Measurements from ENCODE around the gene KRT6B.
"Not testable (repeated sequence)": the region's sequence is repeated elsewhere in the genome, so short reads cannot be mapped to it uniquely, and the experiment has no call there.

The KRT6B gene

DNA sequence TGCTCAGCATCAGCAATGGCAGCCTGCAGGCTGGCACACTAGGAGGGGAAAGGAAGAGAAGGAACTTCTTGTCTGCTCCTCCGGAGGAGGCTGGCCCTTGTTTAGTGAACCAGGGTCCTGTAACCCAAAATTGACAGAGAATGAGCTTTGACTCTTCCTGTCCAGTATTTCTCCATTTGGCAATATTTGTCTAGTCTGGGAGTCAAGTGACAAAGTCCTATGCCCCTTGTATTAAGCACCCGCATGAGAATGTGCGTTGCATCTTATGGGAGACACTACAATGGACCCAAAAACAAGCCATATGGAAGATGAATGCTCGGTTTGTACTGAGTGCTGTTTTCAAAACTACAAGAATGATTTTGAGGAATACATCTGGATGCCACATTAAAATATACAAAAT, 17.9 kb upstream of the KRT6B start:
- DNase-seq = no peak

DNA sequence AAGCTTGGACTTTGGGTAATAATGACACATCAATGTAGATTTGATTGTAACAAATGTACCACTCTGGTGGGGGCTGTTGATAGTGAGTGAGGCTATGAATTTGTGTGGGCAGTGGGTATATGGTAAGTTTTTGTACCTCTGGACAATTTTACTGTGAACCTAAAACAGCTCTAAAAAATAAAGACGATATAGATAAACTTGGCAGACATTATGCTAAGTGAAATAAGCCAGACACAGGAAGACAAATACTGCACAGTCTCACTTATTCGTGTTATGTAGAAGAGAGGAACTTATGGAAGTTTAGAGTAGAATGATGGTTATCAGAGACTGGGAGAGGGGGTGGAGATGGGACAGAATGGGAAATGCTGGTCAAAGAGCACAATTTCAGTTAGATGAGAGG, 13.0 kb upstream of the KRT6B start:
- DNase-seq = no peak

DNA sequence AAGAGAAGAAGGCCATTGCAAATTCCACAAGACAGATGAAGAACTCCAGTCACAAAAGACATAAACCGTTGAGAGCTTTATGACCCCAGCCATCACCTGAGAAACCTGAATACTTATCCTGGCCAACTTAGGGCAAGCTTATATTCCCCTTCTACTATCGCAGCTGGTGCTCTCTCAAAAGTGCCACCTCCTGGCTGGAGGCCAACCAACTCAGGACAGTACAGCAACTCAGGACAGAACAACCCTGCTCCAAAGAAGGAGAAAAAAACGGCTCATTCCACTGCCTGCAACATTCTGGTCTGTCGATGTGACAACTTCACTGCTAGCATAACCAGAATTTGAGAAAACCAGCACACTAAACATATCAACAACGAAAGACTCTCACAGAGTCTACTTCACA, 9.7 kb upstream of the KRT6B start:
- DNase-seq = no peak

GRCh38 chr12:52458861-52459260, 6.9 kb upstream of the KRT6B start:
- DNase-seq = no peak

DNA sequence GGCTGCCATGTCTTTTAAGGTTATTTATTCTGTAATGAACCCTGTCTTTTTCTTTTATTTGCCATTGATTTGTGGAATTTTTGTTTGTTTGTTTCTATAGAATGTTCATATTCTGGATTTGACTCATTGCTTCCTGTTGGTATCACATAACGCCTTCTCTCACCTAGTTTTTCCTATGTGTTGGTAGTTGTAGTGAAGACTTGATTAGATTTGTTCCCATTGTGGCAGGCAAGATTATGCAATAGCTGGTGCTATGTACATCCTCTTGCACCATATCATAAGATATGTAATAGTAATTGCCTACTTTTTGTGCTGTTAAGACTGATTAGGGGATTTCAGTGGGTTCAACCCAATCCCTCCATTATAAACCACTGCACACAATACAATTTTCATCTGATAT, 3.9 kb upstream of the KRT6B start:
- DNase-seq = no peak

- no peak for DNase-seq
These were observed 2.7 kb upstream of the KRT6B start for GRCh38 chr12:52454411-52455201.

DNA sequence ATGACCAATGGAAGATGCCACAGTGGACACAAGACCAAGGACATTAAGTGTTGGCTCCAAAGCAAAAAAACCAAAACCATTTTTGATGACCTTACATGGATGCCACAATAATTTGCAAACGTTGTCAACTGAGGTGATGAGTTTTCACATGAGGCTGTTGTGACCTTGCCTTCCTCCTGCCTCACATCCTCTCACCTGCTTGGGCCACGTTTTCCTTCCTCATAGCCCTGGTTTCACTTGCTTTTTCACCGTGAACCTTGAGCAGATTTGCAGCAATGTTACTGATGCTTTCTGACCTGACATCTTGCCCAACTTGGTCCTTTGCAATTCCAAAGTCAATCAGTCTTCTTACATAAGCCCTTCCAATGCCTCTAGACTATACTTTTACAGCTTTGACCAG, 3.7 kb downstream of the KRT6B start:
- no peak for DNase-seq

DNA sequence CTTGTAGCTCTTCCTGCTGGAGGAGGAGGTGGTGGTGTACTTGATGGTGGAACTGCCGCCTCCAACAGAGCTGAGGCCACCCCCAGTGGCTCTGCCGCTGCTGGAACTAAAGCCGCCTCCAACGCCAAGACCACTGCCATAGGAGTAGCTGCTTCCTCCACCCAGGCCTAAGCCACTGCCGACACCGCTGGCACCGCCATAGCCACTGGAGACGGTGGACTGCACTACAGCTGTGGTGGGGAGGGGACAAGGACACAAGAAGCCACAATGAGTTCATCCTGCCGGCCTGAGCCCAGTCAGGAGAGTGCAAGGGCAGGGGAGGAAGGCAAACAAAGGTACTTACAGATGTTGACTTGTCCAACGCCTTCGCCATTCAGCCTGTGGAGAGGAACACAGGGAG, 4.8 kb downstream of the KRT6B start:
- not testable (repeated sequence) for DNase-seq

- DNase-seq = no peak
These were observed 5.4 kb downstream of the KRT6B start for GRCh38 chr12:52446367-52447045.

DNA sequence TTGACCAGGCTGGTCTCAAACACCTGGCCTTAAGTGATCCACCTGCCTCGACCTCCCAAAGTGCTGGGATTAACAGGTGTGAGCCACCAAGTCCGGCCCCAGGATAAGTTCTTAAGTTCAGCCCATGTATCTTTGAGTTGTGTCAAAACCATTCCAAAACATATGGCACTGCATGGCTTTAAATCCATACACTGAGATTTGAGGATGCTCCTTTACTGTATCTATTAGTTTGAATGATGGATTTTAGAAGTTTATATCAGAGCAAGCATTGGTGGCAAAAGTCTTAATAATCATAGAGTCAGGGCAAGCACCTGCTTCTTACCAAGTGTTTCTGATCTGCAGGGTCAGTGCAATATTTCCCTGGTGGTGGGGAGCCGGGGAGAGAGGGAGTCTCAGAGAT, 6.1 kb downstream of the KRT6B start:
- no peak for DNase-seq

DNA sequence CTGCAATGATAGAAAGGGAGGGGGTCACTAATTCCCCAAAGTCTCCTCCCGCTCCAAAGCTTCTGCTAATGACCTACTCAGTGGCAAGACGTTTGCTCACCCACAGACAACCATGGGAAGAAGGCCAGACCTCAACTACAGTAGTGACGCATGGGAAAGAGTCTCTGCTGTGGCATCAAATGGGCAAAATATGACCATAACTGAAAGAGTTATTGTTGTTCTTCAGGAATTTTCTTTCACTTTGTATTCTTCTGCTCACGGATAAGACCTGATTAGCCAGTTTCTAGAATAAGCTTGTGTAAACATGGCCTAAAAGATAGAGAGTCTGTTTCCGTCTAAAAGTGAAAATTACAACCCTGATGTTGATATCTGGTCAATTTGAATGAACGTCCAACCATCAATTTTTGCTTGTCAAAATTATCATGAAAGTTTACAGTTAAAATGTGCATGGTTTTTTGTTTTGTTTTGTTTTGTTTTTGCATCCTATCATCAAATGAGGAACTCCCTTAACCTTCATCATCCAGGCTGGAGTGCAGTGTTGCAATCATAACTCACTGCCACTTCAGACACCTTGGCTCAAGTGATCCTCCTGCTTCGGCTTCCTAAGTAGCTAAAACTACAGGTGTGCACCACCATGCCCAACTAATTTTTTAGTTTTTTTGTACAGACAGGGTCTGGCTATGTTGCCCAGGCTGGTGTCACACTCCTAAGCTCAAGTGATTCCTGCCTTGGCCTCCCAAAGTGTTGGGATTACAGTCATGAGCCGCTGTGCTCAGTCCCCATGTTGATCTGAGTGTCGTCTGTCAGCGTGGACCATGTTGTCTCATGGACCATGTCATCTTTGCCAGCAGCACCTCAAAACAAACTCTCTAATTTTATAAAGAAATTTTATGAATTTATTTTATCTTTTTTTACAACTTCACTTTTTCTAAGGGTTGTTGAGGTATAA, 7.0 kb downstream of the KRT6B start:
- no peak for DNase-seq

DNA sequence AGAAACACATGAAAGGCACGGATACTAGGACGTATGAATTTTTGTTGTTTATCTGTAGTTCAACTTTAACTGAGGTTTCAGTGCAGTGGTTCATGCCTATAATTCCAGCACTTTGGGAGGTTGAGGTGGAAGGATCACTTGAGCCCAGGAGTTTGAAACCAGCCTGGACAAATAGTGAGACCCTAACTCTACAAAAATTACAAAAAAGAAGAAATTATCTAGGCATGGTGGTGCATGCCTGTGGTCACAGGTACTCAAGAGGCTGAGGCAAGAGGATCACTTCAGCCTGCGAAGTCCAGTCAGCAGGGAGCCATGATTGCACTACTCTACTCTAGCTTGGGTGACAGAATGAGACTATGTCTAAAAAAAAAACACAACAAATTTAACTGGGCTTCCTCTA, 8.0 kb downstream of the KRT6B start:
- no peak for DNase-seq

- no peak for DNase-seq
These were observed 9.3 kb downstream of the KRT6B start for GRCh38 chr12:52442600-52443061.

- no peak for DNase-seq
These were observed 10.5 kb downstream of the KRT6B start for GRCh38 chr12:52441320-52441911.

- DNase-seq = no peak
These were observed 11.1 kb downstream of the KRT6B start for GRCh38 chr12:52440821-52441319.

GRCh38 chr12:52439845-52440244, 12.1 kb downstream of the KRT6B start:
- no peak for DNase-seq

DNA sequence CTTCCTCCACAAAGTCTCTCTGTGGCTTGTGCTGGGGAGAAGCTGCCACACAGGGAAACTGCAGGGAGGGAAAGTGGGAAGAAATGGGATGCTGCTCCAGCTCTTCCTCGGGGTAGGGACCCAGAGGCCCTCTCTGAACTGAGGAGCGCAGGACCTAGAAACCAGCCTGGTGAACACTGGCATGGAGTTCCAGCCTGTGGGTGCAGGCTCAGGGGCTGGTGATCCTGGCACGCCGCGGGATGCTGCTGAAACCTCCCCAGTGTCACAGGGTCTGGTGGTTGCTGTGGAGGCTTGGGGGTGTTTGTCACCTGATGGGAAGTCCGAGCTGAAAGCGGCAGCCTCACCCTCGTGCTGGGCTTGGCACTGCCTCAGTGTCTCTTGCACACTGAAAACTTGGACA, 12.5 kb downstream of the KRT6B start:
- DNase-seq = no peak

DNA sequence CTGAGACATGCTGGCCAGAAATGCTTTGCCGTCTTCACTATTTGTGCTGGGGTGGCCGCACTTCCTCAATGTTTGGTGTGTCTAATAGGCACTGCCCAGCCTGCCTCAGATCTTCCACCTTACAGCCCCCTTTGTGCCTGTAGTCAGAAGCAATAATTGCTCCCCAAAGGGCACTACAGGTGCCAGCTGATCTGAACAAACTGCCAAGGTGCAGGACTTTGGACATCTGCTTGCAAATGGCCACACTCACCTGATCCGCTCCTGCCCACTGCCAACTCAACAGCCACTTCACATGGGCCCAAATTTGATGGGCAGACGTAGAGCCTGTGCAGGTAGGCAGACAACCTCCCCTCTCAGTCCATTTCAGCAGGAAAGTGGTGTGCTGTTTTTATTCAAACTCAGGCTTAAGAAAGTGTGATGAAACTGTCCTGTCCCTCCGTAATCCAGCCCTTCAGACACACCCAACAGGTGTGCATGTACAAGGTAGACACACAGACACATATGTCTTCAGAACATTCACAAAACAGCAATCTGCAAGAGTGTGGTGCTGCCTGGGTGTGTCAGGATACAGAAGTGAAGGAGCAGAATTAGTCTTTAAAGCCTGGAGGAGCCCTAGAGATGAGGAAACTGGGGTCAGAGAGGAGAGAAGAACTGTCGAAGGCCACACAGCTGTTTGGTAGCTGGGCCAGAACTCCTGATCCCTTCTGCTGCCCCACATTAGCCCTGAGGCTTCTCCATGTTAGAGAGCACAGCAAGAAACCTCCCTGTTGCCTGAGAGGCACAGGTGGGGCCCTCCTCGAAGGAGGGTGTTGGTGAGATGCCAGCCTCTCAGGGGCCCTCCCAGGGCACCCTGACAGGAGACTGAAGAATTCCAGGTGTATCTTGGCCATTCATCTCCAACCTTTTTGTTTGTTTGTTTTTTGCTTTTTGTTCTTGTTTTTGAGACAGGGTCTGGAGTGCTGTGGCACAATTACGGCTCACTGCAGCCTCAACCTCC, 13.3 kb downstream of the KRT6B start:
- DNase-seq = no peak

DNA sequence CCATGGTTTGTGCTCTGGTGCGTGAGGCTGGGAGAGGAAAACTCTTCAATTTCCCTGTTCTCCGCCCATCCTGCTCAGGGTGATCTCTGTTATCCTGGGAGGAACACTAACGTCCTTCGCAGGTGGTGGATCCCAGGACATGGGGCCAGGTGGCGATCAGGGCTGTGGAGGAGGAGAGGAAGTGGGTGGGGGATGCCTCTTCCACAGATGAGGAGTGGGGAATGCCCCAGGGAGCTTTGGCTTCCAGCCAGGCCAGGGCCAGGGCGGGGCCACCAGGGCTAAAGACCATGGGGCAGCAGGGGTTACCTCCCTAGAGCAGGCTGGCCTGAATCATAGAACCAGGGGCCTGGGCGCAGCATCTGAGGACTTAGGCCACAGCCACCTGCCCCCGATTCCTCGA, 14.4 kb downstream of the KRT6B start:
- no peak for DNase-seq

DNA sequence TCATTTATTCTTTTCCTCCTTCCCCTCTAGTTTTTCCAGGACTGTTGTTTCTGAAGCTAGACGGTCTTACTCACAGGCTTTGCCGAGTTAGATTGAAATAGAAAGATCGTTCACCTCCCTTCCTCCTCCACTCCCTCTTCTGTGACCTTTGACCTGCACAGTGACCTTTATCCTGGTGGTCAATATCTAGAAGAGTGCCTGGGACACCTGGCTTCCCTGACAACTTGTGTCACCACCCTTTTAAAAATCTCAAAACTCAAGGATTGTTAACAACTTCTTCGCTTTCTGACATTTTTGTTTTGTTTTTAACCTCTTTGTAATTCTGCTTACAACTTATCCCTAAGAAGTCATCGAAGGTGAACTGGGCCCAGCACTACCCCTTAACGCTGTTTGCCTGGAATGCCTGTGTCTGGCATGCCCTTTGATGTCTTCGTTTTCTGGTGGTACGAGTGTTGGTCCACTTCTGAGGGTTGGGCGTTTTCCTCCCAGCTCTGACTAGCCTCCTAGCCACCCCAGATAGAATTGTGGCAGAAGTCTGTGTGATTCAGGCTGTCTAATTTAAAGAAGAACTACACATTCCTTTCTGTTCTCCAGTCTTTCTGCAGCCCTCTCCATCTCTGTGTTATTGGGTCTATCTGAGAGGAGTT, 15.0 kb downstream of the KRT6B start:
- DNase-seq = no peak
